ENCODE results near the gene CEP126. TPM values are rescaled to one million over a fixed set of nuclear protein-coding genes. Genes with fewer than 3 reads are reported as not detected.

The CEP126 gene
- total RNA-seq, 1 donor from 2014 or later = 4.1 TPM

GRCh38 chr11:102017026-102017425 lies 102.2 kb downstream of the CEP126 start:
- Mint-ChIP-seq H3K9me3 (ENCODE audit: low read depth) (no peaks in the 10 kb centered on the region), H3K4me3 (ENCODE audit: unreplicated experiment) (no peak overlapping the region), H3K36me3 (ENCODE audit: low read depth) (no peaks in the 10 kb centered on the region), H3K27me3 (ENCODE audit: low read depth) (no peaks in the 10 kb centered on the region), H3K4me1 (ENCODE audit: low read depth) (peaks cover 12% of the 10 kb centered on the region), H3K27ac (ENCODE audit: unreplicated experiment) (peak overlapping the region; percentile 69)
- no peak for DNase-seq (ENCODE audit: low spot score)
- TF ChIP-seq, protein P1, sequence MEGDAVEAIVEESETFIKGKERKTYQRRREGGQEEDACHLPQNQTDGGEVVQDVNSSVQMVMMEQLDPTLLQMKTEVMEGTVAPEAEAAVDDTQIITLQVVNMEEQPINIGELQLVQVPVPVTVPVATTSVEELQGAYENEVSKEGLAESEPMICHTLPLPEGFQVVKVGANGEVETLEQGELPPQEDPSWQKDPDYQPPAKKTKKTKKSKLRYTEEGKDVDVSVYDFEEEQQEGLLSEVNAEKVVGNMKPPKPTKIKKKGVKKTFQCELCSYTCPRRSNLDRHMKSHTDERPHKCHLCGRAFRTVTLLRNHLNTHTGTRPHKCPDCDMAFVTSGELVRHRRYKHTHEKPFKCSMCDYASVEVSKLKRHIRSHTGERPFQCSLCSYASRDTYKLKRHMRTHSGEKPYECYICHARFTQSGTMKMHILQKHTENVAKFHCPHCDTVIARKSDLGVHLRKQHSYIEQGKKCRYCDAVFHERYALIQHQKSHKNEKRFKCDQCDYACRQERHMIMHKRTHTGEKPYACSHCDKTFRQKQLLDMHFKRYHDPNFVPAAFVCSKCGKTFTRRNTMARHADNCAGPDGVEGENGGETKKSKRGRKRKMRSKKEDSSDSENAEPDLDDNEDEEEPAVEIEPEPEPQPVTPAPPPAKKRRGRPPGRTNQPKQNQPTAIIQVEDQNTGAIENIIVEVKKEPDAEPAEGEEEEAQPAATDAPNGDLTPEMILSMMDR (IDR thresholded peaks at IDR 0.05) = no peak

- no peaks in the 10 kb centered on the region for H3K27me3 Mint-ChIP-seq (ENCODE audit: low read depth)
- H3K4me1 Mint-ChIP-seq (ENCODE audit: low read depth) = no peaks in the 10 kb centered on the region
- no peak for DNase-seq (ENCODE audit: low spot score)
- TF ChIP-seq, protein P1 (IDR thresholded peaks at IDR 0.05) = no peak
- no peaks in the 10 kb centered on the region for H3K36me3 Mint-ChIP-seq (ENCODE audit: low read depth)
- H3K27ac Mint-ChIP-seq (ENCODE audit: unreplicated experiment) = no peak overlapping the region
- H3K9me3 Mint-ChIP-seq (ENCODE audit: low read depth) = no peaks in the 10 kb centered on the region
- no peak overlapping the region for H3K4me3 Mint-ChIP-seq (ENCODE audit: unreplicated experiment)
Observed at GRCh38 chr11:102026217-102026616, 111.4 kb downstream of the CEP126 start.

- Mint-ChIP-seq H3K27ac (ENCODE audit: unreplicated experiment) (no peak overlapping the region), H3K36me3 (ENCODE audit: low read depth) (no peaks in the 10 kb centered on the region), H3K4me3 (ENCODE audit: unreplicated experiment) (no peak overlapping the region), H3K27me3 (ENCODE audit: low read depth) (no peaks in the 10 kb centered on the region), H3K4me1 (ENCODE audit: low read depth) (no peaks in the 10 kb centered on the region), H3K9me3 (ENCODE audit: low read depth) (no peaks in the 10 kb centered on the region)
- TF ChIP-seq, protein P1 (IDR thresholded peaks at IDR 0.05) = no peak
- no peak for DNase-seq (ENCODE audit: low spot score)
Observed at GRCh38 chr11:102026959-102027358, 112.1 kb downstream of the CEP126 start.

GRCh38 chr11:102036757-102037156 lies 121.9 kb downstream of the CEP126 start:
- peaks cover 12% of the 10 kb centered on the region for H3K9me3 Mint-ChIP-seq (ENCODE audit: low read depth)
- no peak overlapping the region for H3K4me3 Mint-ChIP-seq (ENCODE audit: unreplicated experiment)
- TF ChIP-seq, protein P1 (IDR thresholded peaks at IDR 0.05) = no peak
- H3K36me3 Mint-ChIP-seq (ENCODE audit: low read depth) = no peaks in the 10 kb centered on the region
- no peaks in the 10 kb centered on the region for H3K4me1 Mint-ChIP-seq (ENCODE audit: low read depth)
- H3K27ac Mint-ChIP-seq (ENCODE audit: unreplicated experiment) = no peak overlapping the region
- DNase-seq (ENCODE audit: low spot score) = no peak
- no peaks in the 10 kb centered on the region for H3K27me3 Mint-ChIP-seq (ENCODE audit: low read depth)

- H3K9me3 Mint-ChIP-seq (ENCODE audit: low read depth) = no peaks in the 10 kb centered on the region
- H3K27ac Mint-ChIP-seq (ENCODE audit: unreplicated experiment) = peak overlapping the region; percentile 93
- H3K4me3 Mint-ChIP-seq (ENCODE audit: unreplicated experiment) = peak overlapping the region; percentile 85
- H3K4me1 Mint-ChIP-seq (ENCODE audit: low read depth) = peaks cover 11% of the 10 kb centered on the region
- DNase-seq (ENCODE audit: low spot score) = no peak
- H3K36me3 Mint-ChIP-seq (ENCODE audit: low read depth) = no peaks in the 10 kb centered on the region
- H3K27me3 Mint-ChIP-seq (ENCODE audit: low read depth) = no peaks in the 10 kb centered on the region
- TF ChIP-seq, protein P1 (IDR thresholded peaks at IDR 0.05) = no peak
Observed at GRCh38 chr11:102046841-102047240, 132.0 kb downstream of the CEP126 start.
